Natural killer cell (primary cell): Measurements from ENCODE around the gene SLC16A10. TPM values are rescaled to one million over a fixed set of nuclear protein-coding genes. Genes with fewer than 3 reads are reported as not detected.
"Not testable (repeated sequence)": the region's sequence is repeated elsewhere in the genome, so short reads cannot be mapped to it uniquely, and the experiment has no call there.

Source experiments
- ATAC-seq, 3 donors: fragments of 150-1000 bp in 2 of 3; fragments of 200-7000 bp in 1 of 3; cut with Tn5 transposase; 1 replicate in 1 of 3; 2 replicates in 2 of 3; pipeline ENCODE4 v1.10.0; 2021; ENCODE audit warnings: mild to moderate bottlenecking in 2 of 3, moderate library complexity in 2 of 3
- DNase-seq, 2 donors: peaks; one replicate each; pipeline versions ENCODE4 v3.0.0 to v3.0.0-alpha.2; 2013 to 2021; ENCODE audit warnings: mixed read lengths in 1 of 2
- H3K27ac ChIP-seq: one replicate; pipeline ENCODE4 v1.5.1; 2013; ENCODE audit warnings: mild to moderate bottlenecking, low read length
- H3K27me3 ChIP-seq: one replicate; pipeline ENCODE4 v1.6.1; 2013; ENCODE audit warnings: low read length; ENCODE audit not compliant: control insufficient read depth, insufficient read depth
- H3K36me3 ChIP-seq: one replicate; pipeline ENCODE4 v1.6.1; 2013; ENCODE audit warnings: low read length; ENCODE audit not compliant: control insufficient read depth, insufficient read depth
- H3K4me1 ChIP-seq: one replicate; pipeline ENCODE4 v1.6.1; 2013; ENCODE audit warnings: low read length; ENCODE audit not compliant: control insufficient read depth, insufficient read depth
- H3K4me3 ChIP-seq: one replicate; pipeline ENCODE4 v1.5.1; 2013; ENCODE audit warnings: low read length
- H3K9me3 ChIP-seq: one replicate; pipeline ENCODE4 v1.6.1; 2013; ENCODE audit warnings: low read length; ENCODE audit not compliant: control insufficient read depth, insufficient read depth
- H3K27ac Mint-ChIP-seq, 2 donors: one replicate each; pipeline ENCODE4 v1.8.0; 2022; ENCODE audit warnings: mild to moderate bottlenecking in 2 of 2, mixed read lengths in 2 of 2, moderate library complexity in 1 of 2
- H3K27me3 Mint-ChIP-seq, 2 donors: one replicate each; pipeline ENCODE4 v1.8.0; 2022; ENCODE audit warnings: low read depth in 2 of 2, mixed read lengths in 2 of 2
- H3K36me3 Mint-ChIP-seq: one replicate; pipeline ENCODE4 v1.8.0; 2022; ENCODE audit warnings: mixed read lengths
- H3K4me1 Mint-ChIP-seq, 2 donors: one replicate each; pipeline ENCODE4 v1.8.0; 2022; ENCODE audit warnings: mixed read lengths in 2 of 2
- H3K4me3 Mint-ChIP-seq: one replicate; pipeline ENCODE4 v1.8.0; 2022; ENCODE audit warnings: mild to moderate bottlenecking, moderate library complexity, mixed read lengths
- H3K9me3 Mint-ChIP-seq, 2 donors: one replicate each; pipeline ENCODE4 v1.8.0; 2022; ENCODE audit warnings: mixed read lengths in 2 of 2
- CTCF ChIP-seq: fragments of 200-600 bp; IDR thresholded peaks from one replicate; pipeline ENCODE4 v1.8.0; 2022; ENCODE audit warnings: antibody characterized with exemption
- WGBS: methylation state at CpG from one replicate; pipeline ENCODE4 v1.1.7; 2013; ENCODE audit warnings: missing lambda C conversion rate; ENCODE audit not compliant: insufficient coverage; 5-methylcytosine and 5-hydroxymethylcytosine counted together
- intact Hi-C: fragments of 100-400 bp; cut with micrococcal nuclease; formaldehyde crosslinking; loops from one replicate; pipeline ENCODE4 v1.14.2; 2022
- total RNA-seq, 4 donors: library from RNA; stranded (reverse); fragments of 120-200 nt in 1 of 4; gene quantifications; one replicate each; pipeline versions ENCODE4 v1.2.3 to v1.2.4, GENCODE V29; 2013 to 2022

The SLC16A10 gene
- total RNA-seq, 3 donors from 2014 or later (not counting 1 experiment from before 2014, with no cell fraction given): 0.05 to 0.53 (median 0.18) TPM

DNA sequence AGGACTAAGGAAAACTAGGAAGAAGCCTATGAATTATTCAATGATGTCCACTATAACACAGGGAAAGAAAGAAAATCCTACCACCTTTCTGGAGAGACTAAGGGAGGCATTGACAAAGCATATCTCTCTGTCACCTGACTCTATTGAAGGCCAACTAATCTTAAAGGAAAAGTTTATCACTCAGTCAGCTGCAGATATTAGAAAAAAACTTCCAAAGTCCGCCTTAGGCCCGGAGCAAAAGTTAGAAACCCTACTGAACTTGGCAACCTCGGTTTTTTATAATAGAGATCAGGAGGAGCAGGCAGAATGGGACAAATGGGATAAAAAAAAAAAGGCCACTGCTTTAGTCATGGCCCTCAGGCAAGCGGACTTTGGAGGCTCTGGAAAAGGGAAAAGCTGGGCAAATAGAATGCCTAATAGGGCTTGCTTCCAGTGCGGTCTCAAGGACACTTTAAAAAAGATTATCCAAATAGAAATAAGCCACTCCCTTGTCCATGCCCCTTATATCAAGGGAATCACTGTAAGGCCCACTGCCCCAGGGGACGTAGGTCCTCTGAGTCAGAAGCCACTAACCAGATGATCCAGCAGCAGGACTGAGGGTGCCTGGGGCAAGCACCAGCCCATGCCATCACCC is 47.0 kb downstream of the SLC16A10 start:
- H3K36me3 ChIP-seq, H3K36me3 Mint-ChIP-seq, H3K4me1 ChIP-seq, H3K4me3 Mint-ChIP-seq, H3K27ac Mint-ChIP-seq, DNase-seq, ATAC-seq, H3K27ac ChIP-seq, H3K9me3 Mint-ChIP-seq, H3K4me3 ChIP-seq, intact Hi-C loops, H3K4me1 Mint-ChIP-seq, H3K27me3 ChIP-seq, H3K9me3 ChIP-seq: not testable (repeated sequence)
- H3K27me3 Mint-ChIP-seq: peaks cover 8 to 10% of the 10 kb centered on the region in 2 donors
- 92% methylated on average over 6 of the region's 6 CpGs for WGBS

DNA sequence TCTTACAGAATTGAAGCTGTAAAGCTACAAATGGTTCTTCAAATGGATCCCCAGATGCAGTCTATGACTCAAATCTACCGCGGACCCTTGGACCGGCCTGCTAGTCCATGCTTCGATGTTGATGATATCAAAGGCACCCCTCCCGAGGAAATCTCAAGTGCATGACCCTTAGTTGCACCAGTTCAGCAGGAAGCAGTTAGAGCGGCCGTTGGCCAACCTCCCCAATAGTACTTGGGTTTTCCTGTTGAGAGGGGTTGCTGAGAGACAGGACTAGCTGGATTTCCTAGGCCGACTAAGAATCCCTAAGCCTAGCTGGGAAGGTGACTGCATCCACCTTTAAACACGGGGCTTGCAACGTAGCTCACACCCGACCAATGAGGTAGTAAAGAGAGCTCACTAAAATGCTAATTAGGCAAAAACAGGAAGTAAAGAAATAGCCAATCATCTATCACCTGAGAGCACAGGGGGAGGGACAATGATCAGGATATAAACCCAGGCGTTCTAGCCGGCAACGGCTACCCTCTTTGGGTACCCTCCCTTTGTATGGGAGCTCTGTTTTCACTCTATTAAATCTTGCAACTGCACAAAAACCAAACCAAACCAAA is 50.3 kb downstream of the SLC16A10 start:
- H3K9me3 ChIP-seq, H3K4me1 Mint-ChIP-seq, ATAC-seq, H3K36me3 ChIP-seq, H3K4me3 Mint-ChIP-seq, H3K36me3 Mint-ChIP-seq, H3K27me3 ChIP-seq, intact Hi-C loops, H3K27ac Mint-ChIP-seq, H3K9me3 Mint-ChIP-seq, H3K4me3 ChIP-seq, H3K27ac ChIP-seq, H3K4me1 ChIP-seq, DNase-seq: not testable (repeated sequence)
- H3K27me3 Mint-ChIP-seq: peaks cover 2 to 11% of the 10 kb centered on the region in 2 donors
- WGBS: 89% methylated on average over 14 of the region's 14 CpGs

GRCh38 chr6:111147440-111147839 is 60.1 kb downstream of the SLC16A10 start:
- 82% methylated on average over 1 of the region's 3 CpGs for WGBS
- H3K27me3 ChIP-seq: no peaks in the 10 kb centered on the region
- no peaks in the 10 kb centered on the region for H3K9me3 Mint-ChIP-seq
- no peak for TF ChIP-seq CTCF
- no peaks in the 10 kb centered on the region for H3K36me3 Mint-ChIP-seq
- H3K4me1 Mint-ChIP-seq: no peaks in the 10 kb centered on the region
- intact Hi-C loops: no loop called here
- H3K27me3 Mint-ChIP-seq: peaks cover 0 to 7% of the 10 kb centered on the region in 2 donors
- no peak overlapping the region for H3K27ac Mint-ChIP-seq
- no peak overlapping the region for H3K4me3 Mint-ChIP-seq
- ATAC-seq (no peak), DNase-seq (no peak)
- H3K4me3 ChIP-seq: no peak overlapping the region
- no peaks in the 10 kb centered on the region for H3K4me1 ChIP-seq
- no peaks in the 10 kb centered on the region for H3K9me3 ChIP-seq
- no peak overlapping the region for H3K27ac ChIP-seq
- H3K36me3 ChIP-seq: no peaks in the 10 kb centered on the region

GRCh38 chr6:111148110-111148509 is 60.8 kb downstream of the SLC16A10 start:
- Histone ChIP-seq H3K27ac (no peak overlapping the region), H3K9me3 (no peaks in the 10 kb centered on the region), H3K27me3 (no peaks in the 10 kb centered on the region), H3K4me1 (no peaks in the 10 kb centered on the region), H3K4me3 (no peak overlapping the region), H3K36me3 (no peaks in the 10 kb centered on the region)
- H3K27ac Mint-ChIP-seq: no peak overlapping the region
- intact Hi-C loops: no loop called here
- no peaks in the 10 kb centered on the region for H3K4me1 Mint-ChIP-seq
- H3K27me3 Mint-ChIP-seq: peaks cover 0 to 12% of the 10 kb centered on the region in 2 donors
- DNase-seq (no peak), ATAC-seq (no peak)
- TF ChIP-seq CTCF: no peak
- H3K9me3 Mint-ChIP-seq: no peaks in the 10 kb centered on the region
- no peak overlapping the region for H3K4me3 Mint-ChIP-seq
- no peaks in the 10 kb centered on the region for H3K36me3 Mint-ChIP-seq
- 100% methylated on average over 1 of the region's 1 CpG for WGBS
